GM19463 (cell line): ENCODE results near the gene HPS4.
"Not testable (repeated sequence)": the region's sequence is repeated elsewhere in the genome, so short reads cannot be mapped to it uniquely, and the experiment has no call there.

Source experiments
- ATAC-seq: cut with Tn5 transposase; IDR thresholded peaks from one replicate; pipeline ENCODE4 v1.9.1; 2021; ENCODE audit warnings: mild to moderate bottlenecking, moderate library complexity; ENCODE audit not compliant: unreplicated experiment

Gene HPS4

DNA sequence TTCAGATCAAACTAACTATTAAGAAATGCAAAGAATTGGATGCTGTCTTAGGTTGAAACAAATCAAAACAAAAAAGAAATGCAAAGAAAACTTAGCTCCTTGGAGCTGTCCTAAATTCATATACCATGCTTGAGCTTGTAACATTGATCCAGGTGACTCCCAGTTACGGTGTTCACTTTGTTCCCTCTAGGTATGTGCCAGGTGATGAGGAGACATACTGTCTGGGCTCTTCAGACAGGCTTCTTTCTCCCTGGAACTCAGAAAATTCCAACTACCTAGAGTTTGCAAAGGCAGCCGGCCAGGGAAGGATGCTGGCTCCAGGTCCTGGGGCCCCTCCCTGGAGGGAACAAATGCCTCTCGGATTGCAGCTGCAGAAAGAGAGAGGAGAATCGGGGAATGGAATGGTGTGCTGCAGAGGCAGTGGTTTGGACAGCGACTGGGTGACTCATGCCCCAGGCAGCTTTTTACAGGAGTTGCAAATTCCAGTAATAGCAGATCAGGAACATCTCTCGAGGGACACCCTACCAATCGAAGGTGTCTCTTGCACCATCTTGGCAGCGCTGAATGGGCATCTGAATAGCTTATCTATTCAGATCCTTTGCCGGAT lies 66.8 kb downstream of the HPS4 start:
- no peak for ATAC-seq

GRCh38 chr22:26416256-26416655 lies 67.3 kb downstream of the HPS4 start:
- no peak for ATAC-seq

GRCh38 chr22:26414347-26414746 lies 69.2 kb downstream of the HPS4 start:
- no peak for ATAC-seq

DNA sequence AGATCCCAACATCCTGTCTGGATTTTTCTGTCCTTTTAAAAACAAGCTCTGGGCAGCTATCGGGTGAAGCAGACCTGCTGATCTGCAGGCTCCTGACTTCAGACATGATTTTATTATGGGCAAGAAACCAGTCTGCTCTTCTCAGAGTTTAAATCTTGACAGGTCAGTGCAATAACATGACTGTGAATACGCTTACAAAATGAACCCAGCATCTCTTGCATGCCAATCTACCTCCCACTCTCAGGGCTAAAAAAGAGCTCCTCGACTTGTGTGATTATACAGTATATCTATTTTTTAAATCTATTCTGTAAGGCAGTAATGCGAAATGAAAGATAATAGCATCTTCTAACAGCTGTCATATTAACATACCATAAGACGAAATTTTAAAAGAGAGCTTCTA lies 73.2 kb downstream of the HPS4 start:
- no peak for ATAC-seq

DNA sequence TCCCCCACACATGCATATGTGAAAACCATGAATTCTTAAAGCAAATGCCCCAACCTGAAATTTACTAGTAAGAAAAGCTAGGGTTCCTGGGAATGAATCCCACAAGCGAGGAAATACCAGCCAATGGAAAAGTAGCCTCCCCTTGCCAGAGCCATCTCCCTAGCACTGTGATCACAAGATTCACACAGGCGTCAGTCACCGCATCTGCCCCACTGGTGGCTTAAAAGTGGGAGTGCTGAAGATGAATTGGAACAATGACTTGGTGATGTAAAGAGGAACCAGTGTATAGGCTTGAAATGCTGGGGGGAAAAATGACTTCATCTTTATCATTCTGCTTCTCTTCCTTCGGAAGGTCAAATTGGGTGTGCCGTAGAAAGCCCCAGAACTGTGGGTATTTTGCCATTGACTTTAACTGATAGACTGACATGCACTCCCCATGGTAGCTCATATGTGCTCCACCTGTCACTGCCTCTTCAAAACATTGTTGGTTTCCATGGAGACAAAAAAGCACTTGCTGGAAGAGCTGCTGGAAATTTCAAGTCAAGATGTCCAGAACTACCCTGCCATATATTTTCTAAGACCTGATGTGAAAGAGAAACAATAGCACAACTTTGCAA lies 73.8 kb downstream of the HPS4 start:
- ATAC-seq = no peak

- not testable (repeated sequence) for ATAC-seq
Measured at GRCh38 chr22:26408562-26409220, 74.9 kb downstream of the HPS4 start.

GRCh38 chr22:26406118-26406517 lies 77.5 kb downstream of the HPS4 start:
- no peak for ATAC-seq

DNA sequence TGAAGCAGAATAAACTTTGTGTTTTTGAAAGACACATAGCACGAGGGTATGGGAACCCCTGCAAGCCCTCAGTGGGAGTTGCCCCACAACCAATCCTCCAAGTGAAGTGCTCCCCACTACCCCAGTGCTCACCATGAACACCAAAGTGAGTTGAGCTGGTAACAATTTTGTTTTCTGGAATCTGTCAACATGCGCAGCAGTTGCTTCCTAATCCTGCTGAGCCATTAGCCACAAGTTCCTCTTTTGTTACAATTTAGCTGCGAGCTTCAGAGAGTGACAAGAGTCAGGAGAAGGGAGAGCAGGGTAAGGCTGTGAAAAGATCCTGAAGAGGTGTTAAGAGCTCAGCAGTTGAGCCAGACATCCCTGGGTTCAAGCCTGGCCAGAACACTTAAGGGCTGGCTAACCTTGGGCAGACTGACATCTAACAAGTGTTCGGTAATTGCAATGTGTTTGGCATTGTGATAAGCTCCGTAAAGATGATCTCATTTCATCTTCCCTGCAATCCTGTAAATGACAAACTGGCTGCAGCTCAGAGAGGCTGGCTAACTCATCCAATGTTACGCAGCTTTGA lies 78.6 kb downstream of the HPS4 start:
- no peak for ATAC-seq

DNA sequence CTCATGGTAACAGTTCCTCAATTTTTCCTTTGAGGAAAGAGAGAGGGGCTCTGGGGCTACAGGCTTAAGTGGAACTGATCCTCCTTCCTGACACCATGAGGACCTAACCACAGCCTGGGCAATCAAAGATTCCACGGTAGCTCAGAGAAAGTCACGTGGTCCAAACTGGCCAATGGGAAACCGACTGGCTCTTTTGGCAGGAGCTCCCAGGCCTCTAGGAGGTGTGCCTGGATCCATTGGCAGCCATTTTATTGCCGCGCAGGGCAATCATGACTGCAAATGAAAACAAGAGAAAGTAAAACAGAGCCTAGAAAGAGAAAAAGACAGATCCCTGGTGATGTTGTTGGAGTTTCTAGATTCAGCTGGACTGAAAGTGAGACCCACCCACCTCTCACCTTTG lies 81.9 kb downstream of the HPS4 start:
- ATAC-seq = no peak
